ENCODE measurements around the gene TRIM32. TPM values are rescaled to one million over a fixed set of nuclear protein-coding genes. Genes with fewer than 3 reads are reported as not detected.

Gene TRIM32
- polyA plus RNA-seq, 3 donors, result 2.7 to 6.0 (median 4.0) TPM

DNA sequence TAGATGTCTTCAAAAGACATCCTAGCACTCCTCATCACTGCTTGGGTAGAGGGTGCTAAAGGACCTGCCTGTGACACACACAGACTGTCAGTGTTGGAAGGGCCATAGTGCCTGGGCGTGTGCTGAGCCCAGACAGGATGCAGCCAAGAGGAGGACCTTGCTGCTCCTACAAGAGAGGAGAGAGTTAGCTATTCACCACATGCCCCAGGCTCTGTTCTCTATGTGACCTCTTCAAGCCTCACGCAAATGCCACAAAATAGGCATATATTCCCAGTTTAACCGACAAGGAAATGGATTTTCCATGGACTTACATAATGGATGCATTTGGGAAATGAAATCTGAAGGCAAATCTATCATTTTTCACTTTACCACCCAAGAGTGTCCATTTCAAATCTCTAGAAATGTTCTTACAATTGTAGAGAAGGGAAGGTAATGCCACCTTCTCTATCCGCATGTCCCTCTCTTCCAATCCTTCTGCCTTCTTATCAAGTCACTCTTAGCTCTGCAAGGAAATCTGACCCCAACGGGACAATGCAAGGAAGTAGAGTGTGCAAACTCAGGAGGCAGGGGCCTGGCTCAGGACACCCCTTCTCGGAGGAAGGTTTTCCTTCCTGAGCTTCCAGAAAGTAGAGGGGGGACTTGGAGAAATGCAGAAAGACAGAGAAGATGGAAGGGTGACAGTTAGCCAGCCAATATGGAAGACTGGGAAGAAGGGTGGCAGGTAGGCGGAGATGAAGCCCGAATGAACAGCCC is 49.5 kb downstream of the TRIM32 start:
- H3K27ac ChIP-seq (ENCODE audit: low read depth, low read length), result no peak overlapping the region
- 54 to 65% (median 55%) methylated on average over 8 of the region's 8 CpGs for WGBS, 3 donors

DNA sequence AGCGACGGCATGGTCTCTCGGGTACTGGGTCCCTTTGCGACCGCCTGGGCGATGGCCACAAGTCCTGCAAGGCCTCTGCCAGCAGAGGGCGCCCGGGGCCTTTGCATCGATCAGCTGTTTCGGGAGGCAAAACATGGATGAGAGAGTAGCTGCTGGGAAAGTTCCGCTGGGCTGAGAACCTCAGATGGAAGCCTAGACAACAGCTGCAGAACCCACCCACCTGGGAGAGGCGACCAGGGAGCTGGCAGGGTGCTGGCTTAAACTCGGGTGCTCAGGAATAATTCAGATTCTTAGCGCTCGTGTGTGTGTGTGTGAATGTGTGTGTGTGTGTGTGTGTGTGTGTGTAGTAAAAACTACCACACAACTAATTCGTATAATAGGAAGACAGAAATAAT is 50.0 kb downstream of the TRIM32 start:
- 15 to 20% (median 15%) methylated on average over 16 of the region's 16 CpGs for WGBS, 3 donors
- no peak overlapping the region for H3K27ac ChIP-seq (ENCODE audit: low read depth, low read length)

DNA sequence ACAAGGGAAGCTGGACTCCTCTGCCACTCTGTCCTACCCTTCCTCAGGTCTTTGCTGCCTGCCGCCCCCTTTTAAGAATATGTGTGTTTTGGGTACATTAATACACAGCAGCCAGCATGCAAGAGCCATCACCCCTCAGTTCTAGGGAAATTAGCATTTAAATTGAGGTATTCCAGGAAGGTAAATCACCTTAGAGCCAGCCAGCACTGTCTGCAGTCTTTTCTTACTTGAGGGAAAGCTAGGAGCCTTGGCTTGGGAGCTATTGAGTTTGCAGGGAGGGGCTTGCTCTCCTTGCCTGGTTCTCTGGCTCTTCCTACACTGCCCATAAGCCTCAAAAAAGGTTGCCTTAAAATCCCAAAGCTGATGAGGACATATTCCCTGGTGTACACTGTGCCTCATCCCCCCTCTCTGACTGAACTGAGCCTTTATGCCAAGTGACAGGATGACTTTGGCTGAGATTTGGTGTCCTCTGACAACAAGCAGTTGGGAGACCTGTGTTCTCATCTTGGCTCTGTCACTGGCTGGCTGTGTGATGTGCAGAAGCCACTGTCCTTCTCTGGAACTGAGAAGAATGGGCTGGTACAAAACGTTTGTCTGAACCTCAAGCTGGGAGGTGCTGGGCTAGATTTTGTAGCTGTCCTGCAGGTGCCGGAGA is 54.1 kb downstream of the TRIM32 start:
- WGBS, 3 donors, result 64 to 68% (median 67%) methylated on average over 3 of the region's 3 CpGs
- no peak overlapping the region for H3K27ac ChIP-seq (ENCODE audit: low read depth, low read length)

DNA sequence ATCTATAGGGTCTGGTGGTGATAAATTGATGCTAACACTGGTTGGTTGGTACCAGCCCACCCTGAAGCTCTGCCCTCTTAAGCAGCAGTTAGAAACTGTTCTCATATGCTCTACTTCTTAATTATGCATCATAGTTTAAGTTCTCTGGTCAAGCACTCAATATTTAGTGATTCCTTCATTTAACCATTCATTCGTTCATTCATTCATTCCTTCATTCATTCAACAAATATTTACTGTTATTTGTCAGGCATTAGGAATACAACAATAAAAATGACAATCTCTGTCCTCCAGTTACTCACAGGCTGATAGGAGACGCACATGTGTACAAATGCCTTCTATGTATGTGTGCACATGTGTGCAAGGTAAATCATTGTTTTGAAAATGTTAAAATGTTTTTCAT is 54.6 kb downstream of the TRIM32 start:
- 62 to 78% (median 76%) methylated on average over 2 of the region's 2 CpGs for WGBS, 3 donors
- no peak overlapping the region for H3K27ac ChIP-seq (ENCODE audit: low read depth, low read length)

DNA sequence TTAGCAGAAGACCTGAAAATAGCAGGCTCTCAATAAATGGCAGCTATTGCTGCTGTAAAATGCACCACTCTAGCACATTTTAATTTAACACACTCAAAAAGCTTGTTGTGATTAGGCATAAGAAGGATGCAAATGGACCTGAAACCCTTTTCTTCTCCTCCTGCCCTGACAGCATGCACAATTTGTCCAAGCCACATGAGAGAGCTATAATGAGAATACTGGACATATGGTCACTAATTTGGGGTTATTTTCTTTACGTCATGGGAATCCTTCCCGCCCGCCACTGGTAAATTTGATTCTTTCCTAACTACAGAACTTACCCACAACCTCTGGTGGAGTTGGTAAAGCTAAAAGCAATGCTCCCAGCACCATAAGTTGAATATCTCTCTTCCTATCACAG is 62.1 kb downstream of the TRIM32 start:
- no peak overlapping the region for H3K27ac ChIP-seq (ENCODE audit: low read depth, low read length)
- WGBS, 3 donors, result 91 to 98% (median 97%) methylated on average over 3 of the region's 3 CpGs

DNA sequence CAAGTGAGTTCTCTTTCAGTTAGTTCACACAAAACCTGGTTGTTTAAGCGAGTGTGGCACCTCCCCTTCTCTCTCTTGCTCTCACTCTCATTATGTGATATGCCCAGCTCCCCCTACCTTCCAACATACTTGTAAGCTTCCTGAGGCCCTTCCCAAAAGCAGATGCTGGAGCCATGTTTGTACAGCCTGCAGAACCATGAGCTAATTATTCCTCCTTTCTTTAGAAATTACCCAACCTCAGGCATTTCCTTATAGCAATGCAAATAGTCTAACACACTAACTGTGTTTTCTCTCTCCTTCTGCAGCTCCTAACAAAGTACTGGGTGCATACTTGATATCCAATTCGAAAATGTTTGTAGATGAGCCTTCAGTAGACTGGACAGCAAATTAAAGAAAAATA is 62.7 kb downstream of the TRIM32 start:
- 63 to 82% (median 74%) methylated on average over 2 of the region's 2 CpGs for WGBS, 3 donors
- no peak overlapping the region for H3K27ac ChIP-seq (ENCODE audit: low read depth, low read length)

DNA sequence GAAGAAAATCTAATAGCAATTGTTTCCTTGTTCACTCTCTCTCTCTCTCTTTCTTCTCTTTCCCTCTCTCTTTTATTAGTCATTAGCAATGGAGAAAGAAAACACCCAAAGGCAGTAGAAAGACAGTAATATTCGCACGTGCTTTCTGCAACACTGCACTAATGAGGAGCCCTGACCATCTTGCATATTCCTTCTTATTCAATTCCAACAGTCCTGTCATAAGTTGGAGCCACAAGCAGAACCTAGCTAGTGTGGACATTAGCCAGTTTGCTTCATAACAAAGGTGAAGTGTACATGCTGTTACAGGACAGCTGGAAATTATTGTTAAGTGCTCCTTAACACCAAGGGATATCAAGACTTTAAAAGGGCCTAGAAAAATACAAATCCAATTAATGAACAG is 63.4 kb downstream of the TRIM32 start:
- no peak overlapping the region for H3K27ac ChIP-seq (ENCODE audit: low read depth, low read length)
- WGBS, 3 donors, result 56 to 94% (median 93%) methylated on average over 2 of the region's 2 CpGs
